Measurements from ENCODE around the gene FBH1. TPM values are rescaled to one million over a fixed set of nuclear protein-coding genes. Genes with fewer than 3 reads are reported as not detected.
"Not testable (repeated sequence)": the region's sequence is repeated elsewhere in the genome, so short reads cannot be mapped to it uniquely, and the experiment has no call there.

Gene FBH1
- total RNA-seq, 1 donor = 80.0 TPM

- no peak for DNase-seq (ENCODE audit: low read depth in 2 of 3, low spot score in 2 of 3)
Observed at GRCh38 chr10:5956146-5956936, 66.3 kb downstream of the FBH1 start.

- no peak for DNase-seq (ENCODE audit: low read depth in 2 of 3, low spot score in 2 of 3)
Observed at GRCh38 chr10:5958077-5958476, 68.0 kb downstream of the FBH1 start.

GRCh38 chr10:5958675-5959074 is 68.6 kb downstream of the FBH1 start:
- no peak for DNase-seq (ENCODE audit: low read depth in 2 of 3, low spot score in 2 of 3)

GRCh38 chr10:5959142-5959541 is 69.1 kb downstream of the FBH1 start:
- no peak for DNase-seq (ENCODE audit: low read depth in 2 of 3, low spot score in 2 of 3)

- DNase-seq (ENCODE audit: low read depth in 2 of 3, low spot score in 2 of 3) = no peak
Observed at GRCh38 chr10:5959581-5960069, 69.6 kb downstream of the FBH1 start.

GRCh38 chr10:5960070-5960972 is 70.3 kb downstream of the FBH1 start:
- DNase-seq (ENCODE audit: low read depth in 2 of 3, low spot score in 2 of 3) = no peak

GRCh38 chr10:5960973-5961275 is 70.9 kb downstream of the FBH1 start:
- DNase-seq (ENCODE audit: low read depth in 2 of 3, low spot score in 2 of 3) = not testable (repeated sequence)

GRCh38 chr10:5961405-5962100 is 71.5 kb downstream of the FBH1 start:
- DNase-seq (ENCODE audit: low read depth in 2 of 3, low spot score in 2 of 3) = no peak

- DNase-seq (ENCODE audit: low read depth in 2 of 3, low spot score in 2 of 3) = not testable (repeated sequence)
Observed at GRCh38 chr10:5962358-5962940, 72.4 kb downstream of the FBH1 start.

GRCh38 chr10:5963071-5963470 is 73.0 kb downstream of the FBH1 start:
- DNase-seq (ENCODE audit: low read depth in 2 of 3, low spot score in 2 of 3) = no peak

- no peak for DNase-seq (ENCODE audit: low read depth in 2 of 3, low spot score in 2 of 3)
Observed at GRCh38 chr10:5963591-5963990, 73.5 kb downstream of the FBH1 start.

GRCh38 chr10:5964736-5965135 is 74.7 kb downstream of the FBH1 start:
- DNase-seq (ENCODE audit: low read depth in 2 of 3, low spot score in 2 of 3) = no peak

GRCh38 chr10:5965266-5965665 is 75.2 kb downstream of the FBH1 start:
- no peak for DNase-seq (ENCODE audit: low read depth in 2 of 3, low spot score in 2 of 3)

GRCh38 chr10:5968037-5968680 is 78.1 kb downstream of the FBH1 start:
- no peak for DNase-seq (ENCODE audit: low read depth in 2 of 3, low spot score in 2 of 3)

- DNase-seq (ENCODE audit: low read depth in 2 of 3, low spot score in 2 of 3) = no peak
Observed at GRCh38 chr10:5968681-5969453, 78.8 kb downstream of the FBH1 start.

GRCh38 chr10:5970066-5970465 is 80.0 kb downstream of the FBH1 start:
- no peak for DNase-seq (ENCODE audit: low read depth in 2 of 3, low spot score in 2 of 3)

GRCh38 chr10:5970527-5970926 is 80.5 kb downstream of the FBH1 start:
- DNase-seq (ENCODE audit: low read depth in 2 of 3, low spot score in 2 of 3) = no peak

- no peak for DNase-seq (ENCODE audit: low read depth in 2 of 3, low spot score in 2 of 3)
Observed at GRCh38 chr10:5971315-5971832, 81.3 kb downstream of the FBH1 start.

- DNase-seq (ENCODE audit: low read depth in 2 of 3, low spot score in 2 of 3) = no peak
Observed at GRCh38 chr10:5971886-5972285, 81.8 kb downstream of the FBH1 start.
